A549 (cell line): ENCODE measurements around the gene PROCA1. TPM values are rescaled to one million over a fixed set of nuclear protein-coding genes. Genes with fewer than 3 reads are reported as not detected.
A peak's percentile ranks its signal among the peaks of the same experiment; 100 is the strongest.

Experiments
- ATAC-seq, 2 experiments: fragments of 200-7000 bp in 1 of 2; fragments of >200 bp in 1 of 2; cut with Nextera tagmentation in 1 of 2; cut with Tn5 transposase in 1 of 2; 3 replicates each; pipeline versions ENCODE4 v1.8.0 to v1.9.1; 2018 to 2020; ENCODE audit warnings: mild to moderate bottlenecking in 1 of 2, moderate library complexity in 1 of 2
- CTCF ChIA-PET: fragments of 300-600 bp; sonication (Branson Sonifier 250); formaldehyde crosslinking; extraction: SDS; loops from one replicate; lab custom pipeline; 2021; ENCODE audit warnings: antibody characterized with exemption, inconsistent platforms; lab: Yijun Ruan, JAX
- POLR2A ChIA-PET: fragments of 350-600 bp; formaldehyde crosslinking; extraction: SDS; loops from one replicate; lab custom pipeline; 2021; ENCODE audit warnings: antibody characterized with exemption, inconsistent platforms; lab: Yijun Ruan, JAX
- DNase-seq, 2 experiments: peaks; one replicate each; pipeline versions ENCODE4 v3.0.0 to v3.0.0-alpha.2; 2011 to 2016; ENCODE audit warnings: low read depth in 1 of 2, low spot score in 1 of 2
- FAIRE-seq: peaks from 2 replicates; lab custom pipeline; 2011; peaks lifted over from hg19 to GRCh38; lab: Jason Lieb, UNC
- H3K27ac ChIP-seq, 2 experiments: fragments of >200 bp; sonication (Bioruptor Twin); formaldehyde crosslinking; 3 replicates each; pipeline ENCODE4 v1.5.1; 2016 to 2017
- H3K4me1 ChIP-seq: fragments of >200 bp; sonication (Bioruptor Twin); formaldehyde crosslinking; 3 replicates; pipeline ENCODE4 v1.6.1; 2016
- H3K4me2 ChIP-seq: fragments of >200 bp; sonication (Bioruptor Twin); formaldehyde crosslinking; 3 replicates; pipeline ENCODE4 v1.6.1; 2016
- H3K4me3 ChIP-seq: fragments of >200 bp; sonication (Bioruptor Twin); formaldehyde crosslinking; 3 replicates; pipeline ENCODE4 v1.5.1; 2016
- H3K9me3 ChIP-seq: fragments of >200 bp; sonication (Bioruptor Twin); formaldehyde crosslinking; 3 replicates; pipeline ENCODE4 v1.6.1; 2016
- BCL3 ChIP-seq: fragments of >200 bp; sonication (Bioruptor Twin); formaldehyde crosslinking; IDR thresholded peaks from 3 replicates; pipeline ENCODE4 v1.6.1; 2016
- CBX2 ChIP-seq: fragments of 200-600 bp; sonication (generic); IDR thresholded peaks from 2 replicates; pipeline ENCODE4 v1.6.1; 2016; ENCODE audit warnings: low read depth, mild to moderate bottlenecking, borderline replicate concordance
- CEBPB ChIP-seq, 2 experiments: fragments of >200 bp in 1 of 2; sonication (Bioruptor Twin) in 1 of 2; formaldehyde crosslinking in 1 of 2; IDR thresholded peaks; 2 replicates each; pipeline ENCODE4 v1.6.1; 2012 to 2016
- CHD4 ChIP-seq: fragments of 200-600 bp; sonication (generic); IDR thresholded peaks from 2 replicates; pipeline ENCODE4 v1.6.1; 2016; ENCODE audit warnings: antibody characterized with exemption, mild to moderate bottlenecking, borderline replicate concordance
- E2F6 ChIP-seq: IDR thresholded peaks from 2 replicates; pipeline ENCODE4 v1.6.1; 2012; ENCODE audit warnings: low read depth, borderline replicate concordance
- EHMT2 ChIP-seq: fragments of 200-600 bp; sonication (generic); IDR thresholded peaks from 2 replicates; pipeline ENCODE4 v1.6.1; 2016; ENCODE audit warnings: antibody characterized with exemption, low read depth, mild to moderate bottlenecking, moderate library complexity
- JUNB ChIP-seq: fragments of >200 bp; sonication (Bioruptor Twin); formaldehyde crosslinking; IDR thresholded peaks from 2 replicates; pipeline ENCODE4 v1.6.1; 2016
- KDM5A ChIP-seq: fragments of 200-600 bp; sonication (generic); IDR thresholded peaks from 2 replicates; pipeline ENCODE4 v1.6.1; 2016; ENCODE audit warnings: antibody characterized with exemption, mild to moderate bottlenecking
- MAFK ChIP-seq: fragments of 450-650 bp; IDR thresholded peaks from 2 replicates; pipeline ENCODE4 v1.6.1; 2014; ENCODE audit not compliant: partially characterized antibody
- MYC ChIP-seq: IDR thresholded peaks from 2 replicates; pipeline ENCODE4 v1.6.1; 2012; ENCODE audit warnings: mild to moderate bottlenecking, inconsistent platforms, low read length, improper control_type of control experiment, borderline replicate concordance
- PHF8 ChIP-seq: fragments of 200-600 bp; sonication (generic); IDR thresholded peaks from 2 replicates; pipeline ENCODE4 v1.6.1; 2016; ENCODE audit warnings: low read depth, mild to moderate bottlenecking, antibody characterized with exemption, moderate library complexity, borderline replicate concordance
- POLR2A ChIP-seq: IDR thresholded peaks from 2 replicates; pipeline ENCODE4 v1.6.1; 2012; ENCODE audit warnings: mild to moderate bottlenecking, low read length
- POLR2AphosphoS2 ChIP-seq: conservative IDR thresholded peaks from 2 replicates; pipeline ENCODE4 v1.6.1; 2012; ENCODE audit warnings: low read length, improper control_type of control experiment, inconsistent platforms
- RARB ChIP-seq: fragments of 250-450 bp; sonication (Bioruptor Pico); IDR thresholded peaks from 2 replicates; pipeline ENCODE4 v1.8.0; 2021; ENCODE audit warnings: mild to moderate bottlenecking, moderate library complexity
- REST ChIP-seq: fragments of 200-600 bp; sonication (generic); IDR thresholded peaks from 2 replicates; pipeline ENCODE4 v1.6.1; 2016; ENCODE audit warnings: antibody characterized with exemption, mild to moderate bottlenecking, moderate library complexity
- RFX5 ChIP-seq: fragments of 450-650 bp; IDR thresholded peaks from 2 replicates; pipeline ENCODE4 v1.7.1; 2014; ENCODE audit warnings: antibody characterized with exemption, mild to moderate bottlenecking, moderate library complexity
- RNF2 ChIP-seq: fragments of 200-600 bp; sonication (generic); IDR thresholded peaks from 2 replicates; pipeline ENCODE4 v1.6.1; 2016; ENCODE audit warnings: low read depth, mild to moderate bottlenecking, antibody characterized with exemption, moderate library complexity, borderline replicate concordance
- TFCP2L1 ChIP-seq: fragments of 250-450 bp; sonication (Bioruptor Pico); IDR thresholded peaks from 2 replicates; pipeline ENCODE4 v1.5.0; 2021; ENCODE audit warnings: mild to moderate bottlenecking
- ZFP36 ChIP-seq: fragments of 450-650 bp; IDR thresholded peaks from 2 replicates; pipeline ENCODE4 v1.6.1; 2014; ENCODE audit warnings: borderline replicate concordance; ENCODE audit not compliant: partially characterized antibody
- ZSCAN20 ChIP-seq: fragments of 250-450 bp; sonication (Bioruptor Pico); IDR thresholded peaks from 2 replicates; pipeline ENCODE4 v1.8.0; 2022; ENCODE audit warnings: mild to moderate bottlenecking, moderate library complexity
- WGBS: methylation state at CpG from one replicate; pipeline ENCODE4 v1.1.6; 2017; ENCODE audit errors: missing lambda C conversion rate; 5-methylcytosine and 5-hydroxymethylcytosine counted together
- polyA plus RNA-seq, 4 experiments: library from polyadenylated mRNA; depleted of rRNA in 3 of 4; stranded (reverse); fragments of >200 nt; fragmentation: RNase III in 1 of 4; extraction: RNeasy Plus Mini Kit Qiagen cat#74134 plus additional on column Dnase treatment in 1 of 4; gene quantifications; 2 replicates in 3 of 4; 3 replicates in 1 of 4; pipeline ENCODE4 v1.2.3, GENCODE V29; 2011 to 2017
- TF ChIP-seq, protein P1 (sequence below): fragments of 450-650 bp; IDR thresholded peaks from 2 replicates; pipeline ENCODE4 v1.6.1; 2014; ENCODE audit warnings: antibody characterized with exemption
- TF ChIP-seq, protein P2 (sequence below): IDR thresholded peaks from 2 replicates; pipeline ENCODE4 v1.6.1; 2012
- TF ChIP-seq, protein P3 (sequence below): fragments of >200 bp; sonication (Bioruptor Twin); formaldehyde crosslinking; IDR thresholded peaks from 3 replicates; pipeline ENCODE4 v1.5.1; 2016
- TF ChIP-seq, protein P4 (sequence below): fragments of >200 bp; sonication (Bioruptor Twin); formaldehyde crosslinking; IDR thresholded peaks from 2 replicates; pipeline ENCODE4 v1.6.1; 2016

The PROCA1 gene
- polyA plus RNA-seq, 2 of the 4 experiments (the other 2 are of a cell fraction), result 4.0 to 4.9 TPM

- TF ChIP-seq, protein P1, sequence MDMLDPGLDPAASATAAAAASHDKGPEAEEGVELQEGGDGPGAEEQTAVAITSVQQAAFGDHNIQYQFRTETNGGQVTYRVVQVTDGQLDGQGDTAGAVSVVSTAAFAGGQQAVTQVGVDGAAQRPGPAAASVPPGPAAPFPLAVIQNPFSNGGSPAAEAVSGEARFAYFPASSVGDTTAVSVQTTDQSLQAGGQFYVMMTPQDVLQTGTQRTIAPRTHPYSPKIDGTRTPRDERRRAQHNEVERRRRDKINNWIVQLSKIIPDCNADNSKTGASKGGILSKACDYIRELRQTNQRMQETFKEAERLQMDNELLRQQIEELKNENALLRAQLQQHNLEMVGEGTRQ, result no peak
- TF ChIP-seq REST (0 out of 2 replicates have a peak, but pooled peaks have one; percentile 12), EHMT2 (no peak), MAFK (no peak), KDM5A (no peak), RFX5 (no peak), PHF8 (no peak), MYC (no peak), ZSCAN20 (CRISPR knock-in tag) (no peak), CHD4 (no peak), CBX2 (no peak), E2F6 (peak; percentile 20; the same call in 1 of the 2 replicates), TFCP2L1 (no peak), RARB (CRISPR knock-in tag) (no peak), BCL3 (no peak)
- TF ChIP-seq, protein P2, sequence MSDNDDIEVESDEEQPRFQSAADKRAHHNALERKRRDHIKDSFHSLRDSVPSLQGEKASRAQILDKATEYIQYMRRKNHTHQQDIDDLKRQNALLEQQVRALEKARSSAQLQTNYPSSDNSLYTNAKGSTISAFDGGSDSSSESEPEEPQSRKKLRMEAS, result peak; percentile 50; the same call in 1 of the 2 replicates
- TF ChIP-seq, protein P3, sequence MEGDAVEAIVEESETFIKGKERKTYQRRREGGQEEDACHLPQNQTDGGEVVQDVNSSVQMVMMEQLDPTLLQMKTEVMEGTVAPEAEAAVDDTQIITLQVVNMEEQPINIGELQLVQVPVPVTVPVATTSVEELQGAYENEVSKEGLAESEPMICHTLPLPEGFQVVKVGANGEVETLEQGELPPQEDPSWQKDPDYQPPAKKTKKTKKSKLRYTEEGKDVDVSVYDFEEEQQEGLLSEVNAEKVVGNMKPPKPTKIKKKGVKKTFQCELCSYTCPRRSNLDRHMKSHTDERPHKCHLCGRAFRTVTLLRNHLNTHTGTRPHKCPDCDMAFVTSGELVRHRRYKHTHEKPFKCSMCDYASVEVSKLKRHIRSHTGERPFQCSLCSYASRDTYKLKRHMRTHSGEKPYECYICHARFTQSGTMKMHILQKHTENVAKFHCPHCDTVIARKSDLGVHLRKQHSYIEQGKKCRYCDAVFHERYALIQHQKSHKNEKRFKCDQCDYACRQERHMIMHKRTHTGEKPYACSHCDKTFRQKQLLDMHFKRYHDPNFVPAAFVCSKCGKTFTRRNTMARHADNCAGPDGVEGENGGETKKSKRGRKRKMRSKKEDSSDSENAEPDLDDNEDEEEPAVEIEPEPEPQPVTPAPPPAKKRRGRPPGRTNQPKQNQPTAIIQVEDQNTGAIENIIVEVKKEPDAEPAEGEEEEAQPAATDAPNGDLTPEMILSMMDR, result no peak
Measured at GRCh38 chr17:28746611-28747050, 34.9 kb upstream of the PROCA1 start (continued).

DNA sequence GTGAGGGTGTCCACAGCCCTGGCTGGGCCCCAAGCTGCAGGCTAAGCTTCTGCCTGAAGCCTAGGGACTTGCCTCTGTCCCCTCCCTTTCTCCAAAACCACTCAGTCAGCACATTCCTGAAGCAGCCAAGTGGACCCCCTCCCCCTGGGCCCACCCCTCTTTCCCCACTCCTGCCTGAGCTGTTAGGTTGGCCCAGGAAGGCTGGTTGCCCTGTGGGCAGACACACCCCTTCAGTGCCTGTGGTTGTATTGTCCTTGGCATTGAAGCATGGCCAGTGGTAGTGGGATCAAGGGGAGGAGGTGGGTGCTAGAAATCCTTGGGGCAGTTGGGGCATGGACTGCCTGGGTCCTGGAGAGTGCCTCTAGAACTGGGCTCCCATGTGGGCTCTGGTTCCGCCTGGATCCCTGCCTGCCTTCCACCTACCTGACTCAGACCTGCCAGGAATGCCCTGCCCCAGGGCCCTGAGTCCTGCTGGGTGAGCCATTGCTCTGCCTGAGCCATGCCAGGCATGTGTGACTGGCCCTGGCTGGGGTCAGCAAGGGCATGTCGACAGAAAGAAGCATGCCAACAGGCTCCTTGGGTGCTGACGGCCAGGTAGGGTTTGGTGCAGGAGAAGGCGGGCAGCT is 34.2 kb upstream of the PROCA1 start:
- Histone ChIP-seq H3K27ac (peak overlapping the region; percentile 98 to 99), H3K4me3 (peak overlapping the region; percentile 93), H3K4me1 (peaks cover 64% of the 10 kb centered on the region), H3K9me3 (0 out of 3 replicates have a peak, but pooled peaks cover under 1% of the 10 kb centered on the region), H3K4me2 (peak overlapping the region; percentile 96)
- DNase-seq (peak in 1 of 2 experiments; percentile 55), ATAC-seq (peak in 1 of 2 experiments; percentile 12; a peak in 3 of 6 replicates), FAIRE-seq (no peak)
- ChIA-PET POLR2A (interaction anchor here (0.7 to 12.2 kb wide), 4 partner anchors 19 to 234 kb away, joined by 3 to 369 read pairs (median 6); partner anchors contain the start of genes NEK8, RPL23A and TLCD1), CTCF (interaction anchor here (1.1 to 22.6 kb wide), 7 partner anchors 18 to 207 kb away, joined by 3 to 977 read pairs (median 4); partner anchors contain the start of genes NEK8, RPL23A and TLCD1)
- WGBS, result 33% methylated on average over 4 of the region's 4 CpGs
- no peak for TF ChIP-seq E2F6
- peak; percentile 96 for TF ChIP-seq MAFK
- TF ChIP-seq PHF8, result no peak
- TF ChIP-seq CEBPB (IDR thresholded peaks at IDR 0.05), result no peak
- TF ChIP-seq, protein P3, result no peak
- no peak; the same call in 1 of the 2 replicates for TF ChIP-seq POLR2AphosphoS2
- no peak for TF ChIP-seq ZSCAN20 (CRISPR knock-in tag)
- 0 out of 2 replicates have a peak, but pooled peaks have one; percentile 9 for TF ChIP-seq POLR2A
- no peak for TF ChIP-seq ZFP36
- TF ChIP-seq, protein P4, sequence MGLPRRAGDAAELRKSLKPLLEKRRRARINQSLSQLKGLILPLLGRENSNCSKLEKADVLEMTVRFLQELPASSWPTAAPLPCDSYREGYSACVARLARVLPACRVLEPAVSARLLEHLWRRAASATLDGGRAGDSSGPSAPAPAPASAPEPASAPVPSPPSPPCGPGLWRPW, result no peak
- TF ChIP-seq RNF2, result no peak
- TF ChIP-seq JUNB, result no peak
